Measurements from ENCODE around the gene FSHR. TPM values are rescaled to one million over a fixed set of nuclear protein-coding genes. Genes with fewer than 3 reads are reported as not detected.

The FSHR gene
- total and polyA plus RNA-seq, 9 donors, result 0.22 to 4.0 (median 1.8) TPM

DNA sequence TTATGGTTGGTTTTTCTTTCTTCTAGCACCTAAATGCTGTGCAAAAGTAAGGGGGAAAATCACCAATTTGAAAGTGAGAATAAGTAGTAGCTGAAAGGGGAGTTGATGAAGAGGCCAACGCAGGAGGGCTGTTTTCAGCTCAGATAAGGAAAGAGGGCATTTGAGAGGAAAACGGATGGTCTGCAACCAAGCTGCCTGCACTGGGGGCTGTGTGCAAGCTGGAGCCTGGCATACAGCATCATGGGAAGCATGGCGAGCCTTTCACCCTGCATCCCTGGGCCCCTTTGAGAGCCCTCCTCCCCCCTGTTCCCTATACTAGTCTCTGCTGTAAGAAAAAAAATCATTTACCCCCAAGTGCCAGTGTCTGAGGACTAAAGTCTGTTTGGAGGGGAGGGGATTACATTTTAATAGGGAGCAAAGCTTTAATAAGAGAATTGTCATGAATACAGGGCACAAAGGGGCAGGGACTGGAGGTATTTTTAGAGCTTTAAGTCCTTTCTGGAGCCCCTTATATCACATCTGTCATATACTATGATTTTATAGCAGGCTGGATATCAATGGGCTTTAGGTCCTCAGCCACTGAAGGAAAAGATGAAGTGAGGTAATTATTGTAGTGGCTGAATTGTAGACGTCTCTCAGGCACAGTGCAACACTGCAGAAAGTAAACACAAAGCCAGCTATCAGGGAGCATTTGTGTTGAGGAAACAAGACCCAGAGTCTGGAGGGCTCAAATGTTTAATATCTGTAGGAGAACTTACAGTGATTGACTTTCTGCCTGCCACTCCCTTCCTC lies 120.7 kb downstream of the FSHR start:
- Histone ChIP-seq H3K4me1 (ENCODE audit: insufficient read depth) (no peaks in the 10 kb centered on the region), H3K36me3 (no peaks in the 10 kb centered on the region), H3K27ac (no peak overlapping the region), H3K4me3 (no peak overlapping the region), H3K27me3 (no peaks in the 10 kb centered on the region), H3K9me3 (no peaks in the 10 kb centered on the region)
- intact Hi-C loops (cut with DNase I), result no loop called here
- 56 to 75% (median 62%) methylated on average over 4 of the region's 4 CpGs for WGBS, 3 donors
- TF ChIP-seq, protein P1, sequence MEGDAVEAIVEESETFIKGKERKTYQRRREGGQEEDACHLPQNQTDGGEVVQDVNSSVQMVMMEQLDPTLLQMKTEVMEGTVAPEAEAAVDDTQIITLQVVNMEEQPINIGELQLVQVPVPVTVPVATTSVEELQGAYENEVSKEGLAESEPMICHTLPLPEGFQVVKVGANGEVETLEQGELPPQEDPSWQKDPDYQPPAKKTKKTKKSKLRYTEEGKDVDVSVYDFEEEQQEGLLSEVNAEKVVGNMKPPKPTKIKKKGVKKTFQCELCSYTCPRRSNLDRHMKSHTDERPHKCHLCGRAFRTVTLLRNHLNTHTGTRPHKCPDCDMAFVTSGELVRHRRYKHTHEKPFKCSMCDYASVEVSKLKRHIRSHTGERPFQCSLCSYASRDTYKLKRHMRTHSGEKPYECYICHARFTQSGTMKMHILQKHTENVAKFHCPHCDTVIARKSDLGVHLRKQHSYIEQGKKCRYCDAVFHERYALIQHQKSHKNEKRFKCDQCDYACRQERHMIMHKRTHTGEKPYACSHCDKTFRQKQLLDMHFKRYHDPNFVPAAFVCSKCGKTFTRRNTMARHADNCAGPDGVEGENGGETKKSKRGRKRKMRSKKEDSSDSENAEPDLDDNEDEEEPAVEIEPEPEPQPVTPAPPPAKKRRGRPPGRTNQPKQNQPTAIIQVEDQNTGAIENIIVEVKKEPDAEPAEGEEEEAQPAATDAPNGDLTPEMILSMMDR (IDR thresholded peaks at IDR 0.05), result no peak
- TF ChIP-seq POLR2A (IDR thresholded peaks at IDR 0.05), result no peak
- TF ChIP-seq EP300 (IDR thresholded peaks at IDR 0.05), result no peak
- no peak for DNase-seq

GRCh38 chr2:49032936-49033335 lies 121.4 kb downstream of the FSHR start:
- DNase-seq, result no peak
- WGBS, 3 donors, result 39 to 70% (median 63%) methylated on average over 1 of the region's 1 CpG
- no peak overlapping the region for H3K4me3 ChIP-seq
- H3K27ac ChIP-seq, result no peak overlapping the region
- H3K4me1 ChIP-seq (ENCODE audit: insufficient read depth), result no peaks in the 10 kb centered on the region
- H3K9me3 ChIP-seq, result no peaks in the 10 kb centered on the region
- TF ChIP-seq, protein P1 (IDR thresholded peaks at IDR 0.05), result no peak
- TF ChIP-seq POLR2A (IDR thresholded peaks at IDR 0.05) (no peak), EP300 (IDR thresholded peaks at IDR 0.05) (no peak)
- intact Hi-C loops (cut with DNase I), result no loop called here
- no peaks in the 10 kb centered on the region for H3K36me3 ChIP-seq
- no peaks in the 10 kb centered on the region for H3K27me3 ChIP-seq

GRCh38 chr2:49032126-49032525 lies 122.2 kb downstream of the FSHR start:
- Histone ChIP-seq H3K36me3 (no peaks in the 10 kb centered on the region), H3K4me1 (ENCODE audit: insufficient read depth) (no peaks in the 10 kb centered on the region), H3K27ac (no peak overlapping the region), H3K27me3 (no peaks in the 10 kb centered on the region), H3K4me3 (no peak overlapping the region), H3K9me3 (no peaks in the 10 kb centered on the region)
- no peak for TF ChIP-seq EP300 (IDR thresholded peaks at IDR 0.05)
- TF ChIP-seq, protein P1 (IDR thresholded peaks at IDR 0.05), result no peak
- TF ChIP-seq POLR2A (IDR thresholded peaks at IDR 0.05), result no peak
- DNase-seq, result no peak
- 55 to 64% (median 61%) methylated on average over 1 of the region's 1 CpG for WGBS, 3 donors
- intact Hi-C loops (cut with DNase I), result no loop called here

GRCh38 chr2:49029406-49029805 lies 124.9 kb downstream of the FSHR start:
- no peak for DNase-seq
- Histone ChIP-seq H3K27ac (no peak overlapping the region), H3K27me3 (no peaks in the 10 kb centered on the region), H3K36me3 (no peaks in the 10 kb centered on the region), H3K4me3 (no peak overlapping the region), H3K9me3 (no peaks in the 10 kb centered on the region), H3K4me1 (ENCODE audit: insufficient read depth) (no peaks in the 10 kb centered on the region)
- intact Hi-C loops (cut with DNase I), result no loop called here
- 58 to 65% (median 64%) methylated on average over 1 of the region's 1 CpG for WGBS, 3 donors
- TF ChIP-seq, protein P1 (IDR thresholded peaks at IDR 0.05), result no peak
- TF ChIP-seq POLR2A (IDR thresholded peaks at IDR 0.05), result no peak
- no peak for TF ChIP-seq EP300 (IDR thresholded peaks at IDR 0.05)
